Measurements from ENCODE around the gene IPO9.
"Not testable (repeated sequence)": the region's sequence is repeated elsewhere in the genome, so short reads cannot be mapped to it uniquely, and the experiment has no call there.

IPO9 gene

GRCh38 chr1:201849372-201850052 lies 20.6 kb downstream of the IPO9 start:
- no peak for DNase-seq

DNA sequence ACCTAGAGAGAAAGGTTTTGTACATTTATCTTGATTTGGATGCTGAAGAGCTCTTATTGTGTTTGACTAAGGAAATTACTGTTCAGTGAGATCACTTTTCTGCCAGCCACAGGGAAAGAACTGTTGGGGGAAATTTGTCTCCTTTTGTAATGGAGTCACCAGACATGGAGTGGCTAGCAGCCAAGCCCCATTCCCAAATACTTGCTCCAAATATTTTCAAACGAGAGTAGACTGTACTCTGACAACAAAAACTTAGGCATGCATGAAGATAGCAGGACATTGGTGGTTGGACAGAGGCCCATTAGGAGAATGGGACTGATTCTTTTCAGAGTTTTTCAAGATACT lies 21.1 kb downstream of the IPO9 start:
- no peak for DNase-seq

DNA sequence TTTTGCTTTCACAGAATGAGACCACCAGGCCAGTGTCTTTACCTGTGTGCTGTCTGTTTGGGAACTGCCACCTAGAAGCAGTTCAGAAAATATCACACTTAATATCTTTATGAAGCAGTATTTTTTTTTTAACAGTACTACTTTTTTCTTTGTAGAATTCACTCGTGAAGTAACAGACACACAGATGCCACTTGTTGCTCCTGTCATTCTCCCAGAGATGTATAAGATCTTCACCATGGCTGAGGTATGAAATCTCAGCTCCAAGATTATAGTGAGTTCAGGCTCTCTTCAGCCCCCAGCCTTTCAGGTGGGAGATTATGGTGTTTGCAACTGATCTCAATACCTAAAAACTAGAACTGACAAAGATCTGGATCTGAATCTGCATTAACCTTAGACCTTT lies 23.0 kb downstream of the IPO9 start:
- no peak for DNase-seq

- not testable (repeated sequence) for DNase-seq
Measured at GRCh38 chr1:201856722-201857121, 27.8 kb downstream of the IPO9 start.

DNA sequence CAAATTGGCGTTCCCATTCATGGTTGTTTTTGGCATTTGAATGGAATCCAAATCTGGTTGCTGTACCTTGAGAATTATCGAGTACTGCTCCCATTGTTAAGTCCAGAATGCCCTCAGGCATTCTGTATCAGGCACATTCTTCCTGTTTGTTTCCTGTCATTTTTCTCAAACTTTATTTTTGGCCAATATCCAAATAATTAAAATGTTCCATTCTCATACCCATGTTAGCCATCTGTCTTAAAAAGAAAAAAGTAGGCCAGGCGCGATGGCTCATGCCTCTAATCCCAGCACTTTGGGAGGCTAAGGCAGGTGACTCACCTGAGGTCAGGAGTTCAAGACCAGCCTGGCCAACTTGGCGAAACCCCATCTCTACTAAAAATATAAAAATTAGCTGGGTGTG lies 30.5 kb downstream of the IPO9 start:
- DNase-seq: no peak

DNA sequence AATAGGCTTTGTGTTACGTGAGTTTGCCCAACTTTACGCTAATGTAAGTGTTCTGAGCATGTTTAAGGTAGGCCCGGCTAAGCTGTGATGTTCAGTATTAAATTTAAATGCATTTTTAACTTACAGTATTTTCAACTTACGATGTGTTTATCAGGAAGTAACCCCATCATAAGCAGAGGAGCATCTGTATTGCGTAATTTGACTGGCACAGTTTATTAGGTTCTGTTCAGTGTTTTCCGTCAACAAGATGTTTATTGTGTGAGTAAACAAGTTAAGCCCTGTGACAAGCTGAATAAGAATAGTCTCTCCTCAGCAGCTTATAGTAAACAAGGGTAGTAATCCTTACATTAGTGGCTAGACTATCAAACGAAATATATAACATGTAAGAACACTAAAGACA lies 32.5 kb downstream of the IPO9 start:
- no peak for DNase-seq

GRCh38 chr1:201870397-201870796 lies 41.4 kb downstream of the IPO9 start:
- no peak for DNase-seq

DNA sequence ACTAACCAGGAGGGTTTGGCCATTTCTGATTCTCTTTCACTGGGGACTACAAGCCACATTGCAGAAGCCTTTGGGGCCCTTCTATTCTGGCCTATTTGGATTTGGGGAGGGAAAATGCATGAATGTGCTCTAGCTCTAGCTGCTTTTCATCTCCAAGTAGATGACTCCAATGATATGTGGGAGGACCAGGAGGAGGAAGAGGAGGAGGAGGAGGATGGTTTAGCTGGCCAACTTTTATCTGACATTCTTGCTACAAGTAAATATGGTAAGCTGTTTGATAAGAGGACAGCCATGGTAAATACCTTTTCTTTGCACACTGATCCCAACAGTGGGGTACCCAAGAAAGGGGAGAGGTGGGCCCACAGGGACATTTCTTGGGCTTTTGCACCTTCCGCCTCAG lies 45.7 kb downstream of the IPO9 start:
- no peak for DNase-seq

DNA sequence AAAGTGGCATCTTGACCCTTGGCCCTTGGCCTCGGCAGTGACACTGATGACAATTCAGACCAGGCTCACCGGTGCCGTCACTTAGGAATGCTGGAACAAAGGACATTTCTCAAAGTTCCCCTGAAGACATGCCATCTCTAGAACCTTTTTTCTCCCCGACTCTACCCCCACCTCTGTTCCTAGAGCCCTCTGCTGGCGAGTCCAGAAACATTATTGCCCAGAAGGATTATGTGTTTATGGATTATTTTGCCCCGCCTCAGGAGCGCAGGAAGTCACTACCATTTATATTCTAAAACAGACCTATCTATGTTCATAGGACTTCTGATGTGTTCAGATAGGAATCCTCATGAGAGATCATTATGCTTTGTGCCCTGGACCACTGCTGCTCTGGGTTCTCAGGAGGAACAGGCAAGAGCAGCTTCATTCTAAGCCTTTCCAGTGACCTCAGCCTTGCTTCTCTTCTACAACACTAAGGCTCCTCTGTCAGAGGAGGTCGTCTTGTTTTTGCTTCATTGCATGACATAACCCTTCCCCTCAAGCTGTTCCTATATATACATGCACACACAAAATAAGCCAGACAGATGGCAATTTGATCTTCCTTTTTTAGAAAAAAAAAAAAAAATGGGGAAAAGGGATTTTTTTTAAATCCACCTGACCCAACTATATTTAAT lies 47.3 kb downstream of the IPO9 start:
- no peak for DNase-seq

DNA sequence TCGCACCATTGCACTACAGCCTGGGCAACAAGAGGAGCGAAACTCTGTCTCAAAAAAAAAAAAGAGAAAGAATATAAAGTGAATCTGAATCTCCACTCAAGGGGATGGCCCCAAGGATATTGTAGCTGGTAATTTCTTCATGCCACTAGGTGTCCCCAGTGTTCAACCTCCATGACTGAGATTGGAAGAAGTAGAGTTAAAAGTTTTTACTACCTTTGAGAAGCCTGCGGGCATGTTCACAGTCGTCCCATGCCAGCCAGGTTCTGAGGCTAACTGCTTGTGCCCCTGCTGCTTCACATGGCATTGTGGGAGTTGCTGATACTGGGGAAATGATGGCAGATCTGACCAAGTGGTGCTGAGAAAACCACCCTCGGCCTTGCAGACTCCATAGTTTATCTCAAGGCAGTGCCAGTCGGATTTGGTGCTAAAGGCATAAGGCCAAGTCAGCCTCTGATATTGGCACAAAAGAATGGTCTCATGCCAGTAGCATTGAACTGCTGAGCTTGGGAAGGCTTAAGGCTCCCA lies 49.0 kb downstream of the IPO9 start:
- peak; percentile 44 for DNase-seq

- DNase-seq: no peak
Measured at GRCh38 chr1:201880928-201881571, 52.1 kb downstream of the IPO9 start.

DNA sequence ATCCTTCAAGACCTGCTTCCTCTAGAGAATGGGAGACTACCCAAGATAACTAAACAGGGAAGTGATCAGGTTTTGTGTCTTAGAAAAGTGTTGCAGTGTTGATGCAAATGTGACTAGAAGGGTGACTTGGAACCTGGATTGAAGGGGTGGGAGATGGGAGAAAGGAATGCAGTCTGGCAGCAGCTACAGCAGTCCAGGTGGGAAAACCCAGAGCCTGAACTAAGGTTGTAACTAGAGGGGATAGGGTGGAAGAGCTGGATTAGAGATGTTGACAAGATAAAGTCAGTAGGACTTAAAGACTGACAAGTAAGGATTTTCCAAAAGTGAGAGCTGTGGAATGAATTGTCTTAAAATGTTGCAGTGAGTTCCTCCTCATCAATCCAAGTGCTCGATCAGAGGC lies 52.7 kb downstream of the IPO9 start:
- no peak for DNase-seq

GRCh38 chr1:201882665-201883132 lies 53.7 kb downstream of the IPO9 start:
- DNase-seq: no peak

GRCh38 chr1:201883266-201883665 lies 54.3 kb downstream of the IPO9 start:
- DNase-seq: no peak

DNA sequence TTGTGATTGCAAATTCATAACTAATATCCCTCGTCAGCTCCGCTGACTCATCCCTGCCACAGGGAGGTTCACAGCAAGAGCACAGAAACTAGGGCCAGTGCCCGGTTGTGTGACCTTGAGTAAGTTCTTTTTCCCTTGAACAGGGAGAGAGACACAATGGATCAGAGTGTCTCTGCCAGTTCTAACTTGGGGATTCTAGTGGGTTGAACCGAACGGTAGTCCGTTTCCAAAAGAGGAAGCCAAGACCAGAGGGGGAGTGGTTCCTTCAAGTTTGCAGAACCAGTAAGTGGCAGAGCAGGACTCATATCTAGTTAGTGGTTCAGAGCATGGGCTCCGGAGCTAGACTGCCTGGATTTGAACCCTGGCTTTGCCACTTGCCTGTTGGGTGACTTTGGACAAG lies 54.8 kb downstream of the IPO9 start:
- peak; percentile 41 for DNase-seq

DNA sequence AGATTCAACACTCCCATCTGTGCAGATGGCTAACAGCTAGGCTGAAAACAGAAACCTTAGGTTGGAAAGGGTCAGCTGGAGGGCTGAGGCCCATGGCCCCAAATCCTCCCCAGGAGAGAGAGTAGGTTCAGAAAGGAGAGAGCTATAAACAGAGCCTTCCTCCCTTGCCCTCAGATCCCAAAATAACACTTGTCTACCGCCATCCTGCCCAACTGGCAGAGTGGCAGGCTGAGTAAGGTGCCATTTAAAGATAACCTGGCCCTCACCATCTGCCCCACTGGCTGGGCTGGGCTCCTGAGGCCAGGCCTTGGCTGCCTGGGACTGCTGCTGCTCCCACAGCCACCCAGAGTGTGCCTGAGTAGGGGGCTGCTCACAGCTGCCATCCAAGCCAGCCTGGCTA lies 55.5 kb downstream of the IPO9 start:
- DNase-seq: no peak

GRCh38 chr1:201885531-201886075 lies 56.6 kb downstream of the IPO9 start:
- no peak for DNase-seq

- DNase-seq: no peak
Measured at GRCh38 chr1:201886103-201886885, 57.3 kb downstream of the IPO9 start.

GRCh38 chr1:201887116-201887866 lies 58.3 kb downstream of the IPO9 start:
- DNase-seq: no peak

GRCh38 chr1:201888282-201889089 lies 59.5 kb downstream of the IPO9 start, which contains the start of gene SHISA4:
Gene SHISA4, plus strand, starts transcription at chr1:201888898. Its CDS starts 97 bp downstream, at chr1:201888995.
- no peak for DNase-seq

Data from activated CD4-positive, alpha-beta T cell treated with anti-CD3 and anti-CD28 coated beads, Interleukin-2, Interleukin-6, amounts not matched to agents 100 ng/mL and 50 ng/mL, durations not matched to agents 16 hours and 8 hours (primary cell).